Right lobe of liver (tissue), 6 donors: ENCODE data around the gene BCL6B. TPM values are rescaled to one million over a fixed set of nuclear protein-coding genes. Genes with fewer than 3 reads are reported as not detected.

Experiments
- ATAC-seq, 4 donors: fragments of 200-7000 bp; cut with Tn5 transposase; one replicate each; pipeline ENCODE4 v1.9.1; 2020; ENCODE audit warnings: mild to moderate bottlenecking in 4 of 4, moderate library complexity in 4 of 4
- DNase-seq, 3 donors: peaks; one replicate each; pipeline ENCODE4 v3.0.0-alpha.2; 2020
- H3K27ac ChIP-seq, 3 donors: fragments of 200-600 bp; one replicate each; pipeline ENCODE4 v1.8.0; 2022
- H3K27me3 ChIP-seq, 2 donors: fragments of 200-600 bp; one replicate each; pipeline ENCODE4 v1.8.0; 2022
- H3K36me3 ChIP-seq, 4 donors: fragments of 200-600 bp; sonication (generic) in 1 of 4; one replicate each; pipeline versions ENCODE4 v1.5.1 to v1.8.0; 2017 to 2022; ENCODE audit warnings: control low read depth in 1 of 4
- H3K4me1 ChIP-seq, 4 donors: fragments of 200-600 bp; sonication (generic) in 1 of 4; one replicate each; pipeline versions ENCODE4 v1.5.1 to v1.8.0; 2017 to 2022; ENCODE audit warnings: control low read depth in 1 of 4
- H3K4me3 ChIP-seq, 3 donors: fragments of 200-600 bp; one replicate each; pipeline ENCODE4 v1.8.0; 2022
- H3K9me3 ChIP-seq, 4 donors: fragments of 200-600 bp; sonication (generic) in 1 of 4; one replicate each; pipeline versions ENCODE4 v1.5.1 to v1.8.0; 2017 to 2022; ENCODE audit warnings: control low read depth in 1 of 4
- POLR2A ChIP-seq: fragments of 450-650 bp; IDR thresholded peaks from one replicate; pipeline ENCODE4 v1.6.1; 2017; ENCODE audit warnings: antibody characterized with exemption, mild to moderate bottlenecking
- WGBS: methylation state at CpG from one replicate; pipeline ENCODE4 v1.1.6; 2018; ENCODE audit warnings: low coverage, low lambda C conversion rate; ENCODE audit not compliant: insufficient coverage; ENCODE audit errors: missing lambda C conversion rate; 5-methylcytosine and 5-hydroxymethylcytosine counted together
- intact Hi-C, 2 donors: fragments of 100-400 bp; cut with DNase I; formaldehyde crosslinking; loops; one replicate each; pipeline versions ENCODE4 v1.11.2 to v1.14.1; 2022
- total RNA-seq, 6 experiments: library from RNA; depleted of rRNA in 2 of 6; stranded (reverse); fragments of >200 nt in 2 of 6; fragmentation: NEBNext Ultra II Directional in 3 of 6; extraction: Animal tissue kit (Norgen Biotek cat#: 25700) in 3 of 6; gene quantifications; one replicate each; pipeline versions ENCODE4 v1.1.0 to v1.2.4, GENCODE V29; 2016 to 2023
- TF ChIP-seq, protein P1 (sequence below), 4 donors: fragments of 200-600 bp in 3 of 4; fragments of 450-650 bp in 1 of 4; IDR thresholded peaks; one replicate each; pipeline versions ENCODE4 v1.5.1 to v1.8.0; 2016 to 2022; ENCODE audit warnings: antibody characterized with exemption in 4 of 4, mild to moderate bottlenecking in 2 of 4
- donor health status: DM: no; HTN: yes; CAD: no.
- donor health status: DM: no; HTN: no; CAD: no.
- donor health status: DM: no; HTN: no; CAD: no.
- donor health status: DM: no; HTN: yes; CAD: no.
- donor health status: DM: no; HTN: yes; CAD: no.

The BCL6B gene
- total RNA-seq, 6 experiments from 2014 or later: 0.71 to 3.5 (median 1.5) TPM

- intact Hi-C loops: loop anchor here in 1 of 2 donors (10.0 kb wide), 2 partner anchors 87 to 337 kb away; no protein-coding TSS in a partner anchor
- no peak for DNase-seq
These were observed 21.4 kb upstream of the BCL6B start for GRCh38 chr17:7001318-7001961.

GRCh38 chr17:7002288-7003047 is 20.4 kb upstream of the BCL6B start:
- intact Hi-C loops: loop anchor here in 1 of 2 donors (10.0 kb wide), 2 partner anchors 88 to 338 kb away; no protein-coding TSS in a partner anchor
- Histone ChIP-seq H3K9me3 (no peaks in the 10 kb centered on the region), H3K27ac (no peak overlapping the region), H3K36me3 (peaks cover 4 to 27% (median 12%) of the 10 kb centered on the region in 4 donors), H3K4me3 (no peak overlapping the region), H3K27me3 (no peaks in the 10 kb centered on the region), H3K4me1 (no peaks in the 10 kb centered on the region)
- no peak for DNase-seq
- no peak for TF ChIP-seq POLR2A
- TF ChIP-seq, protein P1, sequence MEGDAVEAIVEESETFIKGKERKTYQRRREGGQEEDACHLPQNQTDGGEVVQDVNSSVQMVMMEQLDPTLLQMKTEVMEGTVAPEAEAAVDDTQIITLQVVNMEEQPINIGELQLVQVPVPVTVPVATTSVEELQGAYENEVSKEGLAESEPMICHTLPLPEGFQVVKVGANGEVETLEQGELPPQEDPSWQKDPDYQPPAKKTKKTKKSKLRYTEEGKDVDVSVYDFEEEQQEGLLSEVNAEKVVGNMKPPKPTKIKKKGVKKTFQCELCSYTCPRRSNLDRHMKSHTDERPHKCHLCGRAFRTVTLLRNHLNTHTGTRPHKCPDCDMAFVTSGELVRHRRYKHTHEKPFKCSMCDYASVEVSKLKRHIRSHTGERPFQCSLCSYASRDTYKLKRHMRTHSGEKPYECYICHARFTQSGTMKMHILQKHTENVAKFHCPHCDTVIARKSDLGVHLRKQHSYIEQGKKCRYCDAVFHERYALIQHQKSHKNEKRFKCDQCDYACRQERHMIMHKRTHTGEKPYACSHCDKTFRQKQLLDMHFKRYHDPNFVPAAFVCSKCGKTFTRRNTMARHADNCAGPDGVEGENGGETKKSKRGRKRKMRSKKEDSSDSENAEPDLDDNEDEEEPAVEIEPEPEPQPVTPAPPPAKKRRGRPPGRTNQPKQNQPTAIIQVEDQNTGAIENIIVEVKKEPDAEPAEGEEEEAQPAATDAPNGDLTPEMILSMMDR (IDR thresholded peaks at IDR 0.05): no peak
- 89% methylated on average over 5 of the region's 6 CpGs for WGBS
- no peak for ATAC-seq

More at GRCh38 chr17:7001318-7001961, 21.4 kb upstream of the BCL6B start:
- Histone ChIP-seq H3K4me1 (no peaks in the 10 kb centered on the region), H3K27me3 (no peaks in the 10 kb centered on the region), H3K4me3 (no peak overlapping the region), H3K36me3 (peaks cover 4 to 27% (median 12%) of the 10 kb centered on the region in 4 donors), H3K27ac (no peak overlapping the region), H3K9me3 (no peaks in the 10 kb centered on the region)
- no peak for ATAC-seq
- TF ChIP-seq, protein P1 (IDR thresholded peaks at IDR 0.05): peak; percentile 27 to 35 (median 34)
- TF ChIP-seq POLR2A: no peak
- 71% methylated on average over 8 of the region's 10 CpGs for WGBS

- H3K36me3 ChIP-seq: peaks cover 4 to 25% (median 12%) of the 10 kb centered on the region in 4 donors
- no peaks in the 10 kb centered on the region for H3K4me1 ChIP-seq
- no peaks in the 10 kb centered on the region for H3K27me3 ChIP-seq
- no peaks in the 10 kb centered on the region for H3K9me3 ChIP-seq
- ATAC-seq (no peak), DNase-seq (no peak)
- no peak overlapping the region for H3K4me3 ChIP-seq
- intact Hi-C loops: loop anchor here in 1 of 2 donors (10.0 kb wide), 2 partner anchors 89 to 339 kb away; no protein-coding TSS in a partner anchor
- H3K27ac ChIP-seq: no peak overlapping the region
- no peak for TF ChIP-seq POLR2A
- TF ChIP-seq, protein P1 (IDR thresholded peaks at IDR 0.05): no peak
- 72% methylated on average over 2 of the region's 2 CpGs for WGBS
These were observed 19.1 kb upstream of the BCL6B start for GRCh38 chr17:7003745-7004144.

DNA sequence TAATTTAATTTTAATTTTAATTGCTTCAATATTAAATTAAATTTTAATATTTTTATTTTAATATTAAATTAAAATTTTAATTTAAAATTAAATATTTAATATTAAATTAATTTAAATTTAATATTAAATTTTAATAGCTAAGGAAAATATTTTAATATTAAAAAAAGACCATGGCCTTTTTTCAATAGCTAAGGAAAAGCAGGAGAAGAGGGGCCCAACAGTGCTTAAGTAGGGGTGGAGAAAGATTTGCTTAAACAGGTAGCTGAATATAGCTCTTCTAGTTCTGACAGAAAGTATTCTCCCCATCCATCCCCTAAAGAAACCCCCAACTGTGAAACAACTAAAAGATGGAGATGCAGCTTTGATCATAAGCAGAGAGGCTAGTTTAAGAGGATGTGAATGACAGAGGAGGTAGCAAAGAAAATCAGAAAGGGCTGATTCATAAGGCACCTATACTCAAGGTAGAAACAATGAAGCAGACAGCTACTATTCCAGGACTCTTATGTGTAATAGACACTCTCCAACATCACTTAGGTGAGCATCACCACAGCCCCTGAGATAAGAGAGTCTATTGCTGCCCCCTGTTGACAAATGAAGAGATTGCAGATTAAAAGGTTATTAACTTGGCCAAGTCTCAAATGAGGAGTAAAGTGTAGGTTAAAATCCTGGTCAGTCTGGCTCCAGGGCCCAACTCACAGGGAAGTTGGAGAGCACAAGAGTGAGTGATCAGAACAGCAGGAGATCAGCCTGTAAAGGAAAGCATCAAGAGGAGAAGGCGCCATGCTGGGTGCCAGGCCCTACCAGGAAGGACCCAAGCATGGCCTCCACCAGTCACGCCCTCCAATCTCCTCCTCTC is 18.2 kb upstream of the BCL6B start:
- no CpG with 5 or more reads among the region's 2 CpGs for WGBS
- DNase-seq (no peak), ATAC-seq (peak; percentile 86 to 96 (median 88))
- H3K27me3 ChIP-seq: no peaks in the 10 kb centered on the region
- H3K36me3 ChIP-seq: peaks cover 4 to 20% (median 12%) of the 10 kb centered on the region in 4 donors
- TF ChIP-seq, protein P1 (IDR thresholded peaks at IDR 0.05): peak; percentile 70 to 84 (median 74)
- no peak for TF ChIP-seq POLR2A
- H3K4me3 ChIP-seq: no peak overlapping the region
- H3K9me3 ChIP-seq: no peaks in the 10 kb centered on the region
- no peaks in the 10 kb centered on the region for H3K4me1 ChIP-seq
- no peak overlapping the region for H3K27ac ChIP-seq
- intact Hi-C loops: loop anchor here in 1 of 2 donors (5.0 to 10.0 kb wide), 3 partner anchors 90 to 340 kb away; no protein-coding TSS in a partner anchor
